Kasumi-1 (cell line): ENCODE measurements around the gene MYLK2.
A peak's percentile ranks its signal among the peaks of the same experiment; 100 is the strongest.
"Not testable (repeated sequence)": the region's sequence is repeated elsewhere in the genome, so short reads cannot be mapped to it uniquely, and the experiment has no call there.

Experiments
- DNase-seq, 2 experiments: peaks; one replicate each; lab custom pipeline; 2025; lab: John Stamatoyannopoulos, UW

The MYLK2 gene

GRCh38 chr20:31815408-31816188 is 3.6 kb upstream of the MYLK2 start:
- DNase-seq, result no peak

- no peak for DNase-seq
Observed at GRCh38 chr20:31816221-31816620, 2.9 kb upstream of the MYLK2 start.

DNA sequence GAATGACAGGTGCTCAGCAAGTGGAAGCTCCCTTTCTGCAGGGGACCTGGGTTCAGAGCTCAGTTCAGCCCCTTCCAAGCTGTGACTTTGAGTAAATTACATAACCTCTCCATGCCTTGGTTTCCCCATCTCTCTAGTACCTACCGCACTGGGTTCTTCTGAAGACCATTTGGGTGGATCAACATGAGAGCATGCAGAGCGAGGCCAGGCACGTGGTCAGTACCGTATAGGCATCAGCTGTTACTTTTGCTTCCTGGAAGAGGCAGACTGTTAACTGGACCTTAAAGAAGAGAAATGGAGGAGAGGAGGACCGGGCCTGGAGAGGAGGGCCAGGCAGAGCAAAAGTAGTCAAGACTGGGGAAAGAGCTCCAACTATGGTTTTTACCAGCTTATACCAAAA is 1.7 kb upstream of the MYLK2 start:
- DNase-seq, result no peak

DNA sequence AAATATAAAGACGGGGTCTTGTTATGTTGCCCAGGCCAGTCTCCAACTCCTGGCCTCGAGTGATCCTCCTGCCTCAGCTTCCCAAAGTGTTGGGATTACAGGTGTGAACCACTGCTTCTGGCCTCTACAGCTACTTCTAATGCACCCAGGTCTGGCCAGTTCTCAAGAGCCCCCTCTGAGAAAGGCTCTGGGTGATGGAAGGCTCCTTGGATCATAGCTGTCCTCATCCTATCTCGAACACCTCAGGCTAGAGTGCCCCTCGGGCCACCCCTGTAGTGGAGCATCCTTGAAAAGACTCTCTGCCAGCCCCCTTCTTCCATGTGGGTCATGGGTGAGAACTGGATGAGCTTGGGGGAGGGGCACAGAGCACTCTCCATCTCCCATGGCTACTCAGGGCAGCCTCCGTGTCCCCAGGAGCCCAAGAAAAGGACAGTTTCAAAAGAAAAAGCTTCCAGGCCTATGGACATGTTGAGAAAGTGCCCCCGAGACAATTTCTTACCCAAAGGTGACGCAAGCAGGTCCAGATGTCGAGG is 714 bp upstream of the MYLK2 start:
- no peak for DNase-seq

DNA sequence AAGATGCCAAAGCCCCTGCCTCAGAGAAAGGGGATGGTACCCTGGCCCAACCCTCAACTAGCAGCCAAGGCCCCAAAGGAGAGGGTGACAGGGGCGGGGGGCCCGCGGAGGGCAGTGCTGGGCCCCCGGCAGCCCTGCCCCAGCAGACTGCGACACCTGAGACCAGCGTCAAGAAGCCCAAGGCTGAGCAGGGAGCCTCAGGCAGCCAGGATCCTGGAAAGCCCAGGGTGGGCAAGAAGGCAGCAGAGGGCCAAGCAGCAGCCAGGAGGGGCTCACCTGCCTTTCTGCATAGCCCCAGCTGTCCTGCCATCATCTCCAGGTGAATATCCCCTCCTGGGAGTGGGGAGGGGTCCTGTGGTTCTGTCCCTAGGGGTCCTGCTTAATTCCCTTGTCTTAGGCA is 1.1 kb downstream of the MYLK2 start:
- DNase-seq, result no peak

- DNase-seq, result no peak
Observed at GRCh38 chr20:31821427-31821826, 2.3 kb downstream of the MYLK2 start.

DNA sequence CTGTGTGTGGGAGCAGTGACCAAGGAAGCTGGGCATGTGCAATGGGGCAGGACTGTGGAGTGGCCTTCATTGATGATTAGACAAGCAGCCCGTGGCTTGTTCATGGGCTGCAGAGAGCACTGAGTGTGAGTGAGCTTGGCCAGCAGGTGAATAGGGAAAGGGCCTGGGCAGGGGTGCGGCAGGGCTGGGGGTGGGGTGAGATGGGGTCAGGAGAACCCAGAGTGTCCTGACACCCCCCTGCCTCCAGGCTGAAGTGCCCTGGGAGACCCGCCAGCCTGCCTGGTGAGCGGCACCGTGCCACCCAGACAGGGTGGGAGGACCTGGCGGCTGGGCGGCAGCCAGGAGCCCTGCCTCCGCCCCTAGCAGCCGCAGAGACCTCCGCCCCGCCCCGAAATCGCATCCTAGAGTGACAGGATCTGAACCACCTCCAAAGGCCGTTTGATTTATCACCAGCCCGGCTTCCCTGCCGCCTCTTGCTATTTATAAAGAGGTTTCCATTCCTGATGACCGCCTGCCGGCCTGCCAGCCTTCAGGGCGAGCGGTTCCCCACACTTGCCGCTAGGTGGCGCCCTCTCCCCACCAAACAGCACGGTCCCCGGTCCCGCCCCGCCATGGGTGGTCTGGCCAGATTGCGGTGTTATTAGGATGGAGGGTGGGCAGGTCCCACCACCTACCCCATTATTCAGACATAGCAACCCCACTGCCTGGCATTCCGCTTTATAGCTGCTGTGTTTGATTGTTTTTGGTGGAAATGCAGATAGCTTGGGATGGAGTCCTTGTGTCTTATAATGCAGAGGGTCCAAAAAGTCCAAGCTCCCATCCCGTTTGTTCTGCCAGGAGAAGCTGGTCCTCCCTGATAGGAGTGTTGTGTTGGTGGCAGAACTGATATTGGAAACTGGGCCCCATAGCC is 3.5 kb downstream of the MYLK2 start:
- DNase-seq, result peak; percentile 38 to 50

DNA sequence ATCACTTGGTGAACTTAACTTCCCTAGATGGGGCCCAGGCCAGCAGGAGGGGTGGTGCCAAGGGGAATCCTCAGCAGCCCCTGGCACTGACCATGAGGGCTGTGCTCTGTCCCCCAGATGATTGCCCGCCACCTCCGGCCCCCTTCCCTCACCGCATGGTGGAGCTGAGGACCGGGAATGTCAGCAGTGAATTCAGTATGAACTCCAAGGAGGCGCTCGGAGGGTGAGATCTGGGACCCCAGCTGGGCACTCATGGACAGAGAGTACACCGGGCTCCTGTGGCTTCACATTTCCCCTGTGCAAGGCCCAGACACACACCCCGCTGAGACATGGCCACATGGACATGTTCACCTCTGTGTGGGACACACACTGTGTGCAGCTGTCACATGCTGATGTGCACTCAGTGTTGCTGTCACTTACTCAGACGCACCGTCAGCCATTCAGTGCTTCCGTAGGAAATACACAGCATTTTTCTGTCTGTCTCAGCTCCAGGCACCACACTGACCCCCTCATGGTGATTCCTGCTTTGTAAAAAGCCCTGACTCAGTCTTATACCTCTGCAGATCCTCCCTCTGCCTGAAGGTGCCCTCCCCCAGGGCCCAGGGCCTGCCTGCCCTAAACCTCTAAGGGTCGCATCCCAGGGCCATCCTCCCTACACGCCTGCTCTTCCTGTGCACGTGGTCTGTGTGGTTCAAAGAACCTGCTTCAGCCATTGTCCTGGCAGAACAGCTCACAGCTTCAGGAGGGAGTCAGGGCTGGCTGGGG is 4.4 kb downstream of the MYLK2 start:
- peak in 1 of 2 experiments; percentile 5 for DNase-seq

DNA sequence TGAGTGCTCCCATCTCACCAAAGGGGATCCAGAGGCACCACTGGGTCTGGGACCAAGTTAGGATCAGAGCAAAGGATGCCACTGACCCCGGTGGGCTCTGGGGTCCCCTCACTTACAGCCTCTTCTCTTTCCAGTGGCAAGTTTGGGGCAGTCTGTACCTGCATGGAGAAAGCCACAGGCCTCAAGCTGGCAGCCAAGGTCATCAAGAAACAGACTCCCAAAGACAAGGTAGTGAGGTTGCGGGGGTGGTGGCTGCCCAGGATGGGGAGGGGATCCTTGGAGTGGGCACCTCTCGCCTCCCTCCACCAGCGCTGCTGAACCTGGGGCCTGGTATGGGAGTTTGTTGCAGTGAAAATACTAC is 4.9 kb downstream of the MYLK2 start:
- no peak for DNase-seq

DNA sequence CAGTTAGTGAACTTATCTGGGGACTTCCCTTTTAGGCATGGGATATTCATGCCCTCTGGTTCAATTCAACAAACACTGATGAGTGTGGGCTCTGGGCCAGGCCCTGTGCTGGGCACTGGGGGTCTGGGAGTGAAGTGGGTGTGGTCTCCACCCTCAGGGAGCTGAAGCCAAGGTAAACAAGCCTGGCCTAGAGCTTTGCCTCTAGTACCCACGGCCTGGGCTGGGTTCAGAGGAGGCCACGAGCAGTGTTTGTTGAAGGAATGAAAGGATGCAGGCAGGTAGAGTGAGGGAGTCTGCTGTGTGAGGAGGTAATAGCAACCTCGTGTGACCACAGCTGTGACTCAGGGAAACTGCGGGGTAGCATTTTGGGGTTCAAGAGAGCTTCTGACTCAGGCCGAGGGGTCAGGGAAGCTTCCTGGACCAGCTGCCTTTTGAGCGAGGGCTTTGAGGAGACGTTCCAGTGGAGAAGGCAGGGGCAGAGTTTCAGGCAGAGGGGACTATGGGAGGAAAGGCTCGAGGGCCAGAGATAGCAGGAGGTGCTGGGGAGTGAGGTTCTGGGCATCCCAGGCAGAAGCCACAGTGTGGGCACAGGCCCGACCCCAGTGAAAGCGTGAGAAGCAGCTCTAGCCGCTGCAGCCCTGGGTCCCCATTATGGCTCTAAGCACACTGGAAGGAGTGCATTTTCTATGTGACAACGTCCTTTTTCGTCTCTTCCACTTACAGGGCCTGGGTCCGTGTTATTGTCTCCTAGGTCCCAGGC is 5.6 kb downstream of the MYLK2 start:
- no peak for DNase-seq

DNA sequence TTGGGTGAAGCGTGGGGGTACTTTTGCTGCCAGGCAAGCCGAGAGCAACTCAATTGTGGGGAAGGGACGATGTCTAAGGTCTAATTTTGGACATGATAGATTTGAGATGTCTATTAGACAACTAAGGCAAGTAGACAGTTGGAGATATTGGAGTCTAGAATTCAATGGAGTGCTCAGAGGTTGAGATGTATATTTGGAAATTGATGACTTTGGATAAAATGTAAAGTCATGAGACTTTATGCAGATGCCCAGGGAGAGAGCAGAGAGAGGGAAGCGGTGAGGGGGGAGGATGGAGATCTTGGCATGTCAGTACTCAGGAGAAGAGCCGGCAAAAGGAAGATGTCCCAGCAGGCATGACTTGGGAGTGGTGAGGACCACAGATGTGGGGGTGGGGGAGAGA is 6.9 kb downstream of the MYLK2 start:
- no peak for DNase-seq

GRCh38 chr20:31827059-31827458 is 7.9 kb downstream of the MYLK2 start:
- DNase-seq, result no peak

- not testable (repeated sequence) for DNase-seq
Observed at GRCh38 chr20:31828016-31828415, 8.9 kb downstream of the MYLK2 start.

DNA sequence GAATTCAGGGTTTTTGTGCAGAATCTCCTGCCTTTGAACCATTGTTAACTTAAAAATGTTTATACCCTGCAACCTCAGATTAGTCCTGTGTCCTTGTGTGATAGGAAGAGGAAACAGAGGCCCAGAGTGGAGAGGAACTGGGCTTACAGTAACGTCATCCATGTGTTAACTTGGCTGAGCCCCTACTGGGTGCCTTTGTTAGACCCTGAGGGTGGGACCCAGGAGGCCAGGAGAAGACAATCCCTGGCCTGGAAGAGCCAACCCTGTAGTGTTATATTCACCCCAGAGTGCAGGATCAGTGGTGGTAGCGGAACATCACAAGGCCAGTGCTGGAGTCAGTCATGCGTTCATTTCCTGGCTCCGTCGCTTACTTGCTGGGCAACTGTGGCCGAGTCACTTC is 10.6 kb downstream of the MYLK2 start:
- DNase-seq, result no peak

- DNase-seq, result no peak
Observed at GRCh38 chr20:31830406-31830981, 11.3 kb downstream of the MYLK2 start.

GRCh38 chr20:31831211-31831610 is 12.1 kb downstream of the MYLK2 start:
- DNase-seq, result no peak

DNA sequence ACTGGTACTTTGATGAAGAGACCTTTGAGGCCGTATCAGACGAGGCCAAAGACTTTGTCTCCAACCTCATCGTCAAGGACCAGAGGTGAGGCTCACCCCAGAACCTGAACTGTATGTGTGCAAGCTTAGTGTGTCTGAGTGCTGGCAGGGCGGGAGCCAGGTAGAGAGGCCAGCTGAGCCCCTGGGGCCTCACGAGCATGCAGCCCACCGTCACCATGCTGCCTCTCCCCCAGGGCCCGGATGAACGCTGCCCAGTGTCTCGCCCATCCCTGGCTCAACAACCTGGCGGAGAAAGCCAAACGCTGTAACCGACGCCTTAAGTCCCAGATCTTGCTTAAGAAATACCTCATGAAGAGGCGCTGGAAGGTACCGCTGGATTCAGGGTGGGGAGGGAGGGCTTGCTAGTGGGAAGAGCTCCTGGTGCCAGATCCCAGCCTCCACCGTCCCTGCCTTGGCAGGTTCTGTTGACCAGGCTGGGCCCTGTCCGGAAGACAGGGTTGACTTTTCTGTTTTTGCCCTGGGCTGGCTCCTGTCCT is 12.7 kb downstream of the MYLK2 start:
- no peak for DNase-seq

- peak in 1 of 2 experiments; percentile 12 for DNase-seq
Observed at GRCh38 chr20:31833130-31833930, 14.2 kb downstream of the MYLK2 start.

DNA sequence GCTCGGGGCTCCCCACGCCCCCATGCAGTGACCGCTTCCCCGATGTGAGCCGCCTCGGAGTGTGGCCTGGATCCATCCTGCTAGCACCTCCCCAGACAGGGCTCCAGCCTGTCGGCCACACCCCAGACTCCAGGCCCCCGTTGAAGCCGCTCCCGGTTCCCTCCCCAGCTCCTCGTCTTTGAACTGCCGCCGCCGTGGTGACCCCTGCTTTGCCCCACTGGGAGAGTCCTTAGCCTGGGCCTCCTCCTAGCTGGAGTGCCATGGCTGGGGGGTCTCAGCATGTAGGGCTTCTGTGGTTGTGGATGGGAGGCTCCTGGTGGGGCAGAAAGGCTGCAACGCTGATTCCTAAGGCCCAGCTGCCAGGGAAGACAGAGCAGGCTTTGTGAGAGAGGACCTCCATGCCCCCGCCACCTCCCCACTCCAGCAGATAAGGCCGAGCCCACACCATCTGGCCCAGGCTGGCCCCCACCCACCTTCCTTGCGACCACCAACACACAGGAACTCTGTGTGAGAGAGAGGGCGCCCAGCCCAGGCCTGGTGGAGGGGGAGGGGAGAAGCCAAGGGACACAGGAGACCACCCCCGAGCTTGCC is 14.9 kb downstream of the MYLK2 start:
- no peak for DNase-seq

- no peak for DNase-seq
Observed at GRCh38 chr20:31835554-31835953, 16.4 kb downstream of the MYLK2 start.
